Thymus (tissue), 11 donors: Measurements from ENCODE around the gene RBM5. TPM values are rescaled to one million over a fixed set of nuclear protein-coding genes. Genes with fewer than 3 reads are reported as not detected.

Source experiments
- DNase-seq, 9 donors: peaks; one replicate each; pipeline ENCODE4 v3.0.0-alpha.2; 2013; ENCODE audit warnings: low spot score in 9 of 9, low read depth in 6 of 9, missing footprints in 1 of 9
- H3K27ac ChIP-seq, 2 donors: one replicate each; pipeline ENCODE4 v1.5.1; 2013; ENCODE audit warnings: control low read depth in 1 of 2, low read depth in 1 of 2, low read length in 1 of 2, mild to moderate bottlenecking in 1 of 2, moderate library complexity in 1 of 2
- H3K27me3 ChIP-seq, 2 donors: one replicate each; pipeline ENCODE4 v1.5.1; 2013; ENCODE audit warnings: low read length in 1 of 2; ENCODE audit not compliant: control insufficient read depth in 2 of 2, insufficient read depth in 1 of 2
- H3K36me3 ChIP-seq, 2 donors: one replicate each; pipeline ENCODE4 v1.5.1; 2013; ENCODE audit warnings: low read length in 1 of 2, mild to moderate bottlenecking in 1 of 2, moderate library complexity in 1 of 2; ENCODE audit not compliant: control insufficient read depth in 2 of 2, insufficient read depth in 2 of 2
- H3K4me1 ChIP-seq, 2 donors: one replicate each; pipeline ENCODE4 v1.5.1; 2013; ENCODE audit warnings: low read length in 2 of 2; ENCODE audit not compliant: control insufficient read depth in 2 of 2, insufficient read depth in 2 of 2
- H3K4me3 ChIP-seq, 2 donors: one replicate each; pipeline ENCODE4 v1.5.1; 2013; ENCODE audit warnings: low read length in 2 of 2, control low read depth in 1 of 2, mild to moderate bottlenecking in 1 of 2
- H3K9me3 ChIP-seq, 2 donors: one replicate each; pipeline ENCODE4 v1.5.1; 2013; ENCODE audit warnings: low read length in 1 of 2, mild to moderate bottlenecking in 1 of 2; ENCODE audit not compliant: control insufficient read depth in 2 of 2, insufficient read depth in 1 of 2
- WGBS: extraction: QIAGEN DNeasy Blood & Tissue Kit; methylation state at CpG from one replicate; pipeline ENCODE4 v1.1.7; 2013; 5-methylcytosine and 5-hydroxymethylcytosine counted together
- polyA plus RNA-seq: library from polyadenylated mRNA; stranded (reverse); fragments of 200-250 nt; gene quantifications from one replicate; pipeline ENCODE4 v1.2.3, GENCODE V29; 2013
- total RNA-seq: library from RNA; stranded (reverse); fragments of 120-200 nt; gene quantifications from one replicate; pipeline ENCODE4 v1.2.4, GENCODE V29; 2013
- donor health status: healthy.

RBM5 gene
- total and polyA plus RNA-seq, 2 donors: 142 to 219 TPM

- 87% methylated on average over 3 of the region's 3 CpGs for WGBS
- Histone ChIP-seq H3K27ac (no peak overlapping the region), H3K4me1 (peaks cover 0 to 19% of the 10 kb centered on the region in 2 donors), H3K9me3 (no peaks in the 10 kb centered on the region), H3K27me3 (peaks cover 0 to 5% of the 10 kb centered on the region in 2 donors), H3K36me3 (no peaks in the 10 kb centered on the region), H3K4me3 (no peak overlapping the region)
- no peak for DNase-seq
These were observed 57.7 kb downstream of the RBM5 start for GRCh38 chr3:50146316-50146901.

DNA sequence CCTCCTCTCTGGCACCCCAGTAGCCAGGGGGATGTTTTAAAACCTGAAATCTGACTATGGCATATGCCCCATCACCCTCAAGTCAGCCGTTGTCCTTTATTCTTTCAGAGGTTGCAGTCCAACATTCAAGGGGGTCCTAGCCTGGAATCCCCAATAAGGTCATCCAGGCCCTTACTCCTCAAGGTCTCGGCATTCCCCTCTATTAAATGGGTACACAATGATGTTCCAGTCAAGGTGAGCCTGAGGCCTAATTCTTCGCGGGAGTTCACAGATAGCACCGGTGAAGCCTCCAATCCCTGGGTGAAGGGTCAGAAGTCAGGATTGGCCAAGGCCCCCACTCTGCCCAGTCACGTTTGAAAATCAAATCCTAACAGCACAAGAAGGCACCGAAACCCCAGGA is 58.3 kb downstream of the RBM5 start:
- Histone ChIP-seq H3K9me3 (no peaks in the 10 kb centered on the region), H3K27me3 (peaks cover 0 to 5% of the 10 kb centered on the region in 2 donors), H3K27ac (no peak overlapping the region), H3K4me1 (peaks cover 0 to 23% of the 10 kb centered on the region in 2 donors), H3K36me3 (no peaks in the 10 kb centered on the region), H3K4me3 (no peak overlapping the region)
- WGBS: 94% methylated on average over 7 of the region's 7 CpGs
- DNase-seq: no peak

GRCh38 chr3:50147447-50147846 is 58.7 kb downstream of the RBM5 start:
- Histone ChIP-seq H3K9me3 (no peaks in the 10 kb centered on the region), H3K4me1 (peaks cover 0 to 26% of the 10 kb centered on the region in 2 donors), H3K27me3 (peaks cover 0 to 7% of the 10 kb centered on the region in 2 donors), H3K36me3 (no peaks in the 10 kb centered on the region), H3K4me3 (no peak overlapping the region), H3K27ac (no peak overlapping the region)
- 94% methylated on average over 2 of the region's 2 CpGs for WGBS
- no peak for DNase-seq

DNA sequence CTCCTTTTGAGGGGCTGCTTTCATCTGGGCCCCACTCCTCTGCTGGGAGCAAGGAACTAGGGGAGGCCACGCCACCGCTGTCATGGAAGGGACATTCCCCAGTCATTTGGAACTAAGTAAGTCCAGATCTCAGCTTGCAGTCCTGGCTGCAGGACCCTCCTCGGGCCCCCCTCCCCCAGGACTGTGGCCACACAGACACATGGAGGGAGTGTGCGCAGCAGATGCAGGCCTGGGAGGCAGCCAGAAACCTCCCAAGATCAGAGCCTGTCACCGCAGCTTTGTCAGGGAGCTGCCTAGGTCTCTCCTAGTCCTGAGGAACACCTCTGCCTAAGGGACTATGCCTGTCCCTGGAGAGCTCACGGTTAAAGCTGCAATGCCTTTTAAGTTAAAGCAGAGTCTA is 59.1 kb downstream of the RBM5 start:
- H3K4me1 ChIP-seq: peaks cover 0 to 26% of the 10 kb centered on the region in 2 donors
- H3K36me3 ChIP-seq: no peaks in the 10 kb centered on the region
- no peak for DNase-seq
- no peak overlapping the region for H3K4me3 ChIP-seq
- H3K9me3 ChIP-seq: no peaks in the 10 kb centered on the region
- WGBS: 77% methylated on average over 6 of the region's 6 CpGs
- no peak overlapping the region for H3K27ac ChIP-seq
- peaks cover 0 to 7% of the 10 kb centered on the region in 2 donors for H3K27me3 ChIP-seq

GRCh38 chr3:50150404-50150750 is 61.7 kb downstream of the RBM5 start:
- Histone ChIP-seq H3K27me3 (peaks cover 10 to 26% of the 10 kb centered on the region in 2 donors), H3K36me3 (no peaks in the 10 kb centered on the region), H3K4me1 (peaks cover 4 to 33% of the 10 kb centered on the region in 2 donors), H3K4me3 (no peak overlapping the region), H3K9me3 (no peaks in the 10 kb centered on the region), H3K27ac (peak overlapping the region in 1 of 2 donors; percentile 51)
- WGBS: 98% methylated on average over 1 of the region's 1 CpG
- no peak for DNase-seq

- no peaks in the 10 kb centered on the region for H3K36me3 ChIP-seq
- no peak overlapping the region for H3K4me3 ChIP-seq
- H3K27ac ChIP-seq: peak overlapping the region; percentile 37 to 38
- H3K4me1 ChIP-seq: peaks cover 6 to 40% of the 10 kb centered on the region in 2 donors
- WGBS: 95% methylated on average over 18 of the region's 18 CpGs
- H3K9me3 ChIP-seq: no peaks in the 10 kb centered on the region
- peak in 1 of 9 donors; percentile 23 for DNase-seq
- H3K27me3 ChIP-seq: peaks cover 17 to 33% of the 10 kb centered on the region in 2 donors
These were observed 62.4 kb downstream of the RBM5 start for GRCh38 chr3:50150863-50151686.

- H3K4me3 ChIP-seq: no peak overlapping the region
- no peak for DNase-seq
- peaks cover 23 to 38% of the 10 kb centered on the region in 2 donors for H3K27me3 ChIP-seq
- 75% methylated on average over 5 of the region's 5 CpGs for WGBS
- no peaks in the 10 kb centered on the region for H3K36me3 ChIP-seq
- H3K4me1 ChIP-seq: peaks cover 6 to 43% of the 10 kb centered on the region in 2 donors
- no peaks in the 10 kb centered on the region for H3K9me3 ChIP-seq
- peak overlapping the region; percentile 37 to 38 for H3K27ac ChIP-seq
These were observed 63.0 kb downstream of the RBM5 start for GRCh38 chr3:50151728-50152127.

GRCh38 chr3:50153782-50154475 is 65.2 kb downstream of the RBM5 start:
- no peak for DNase-seq
- WGBS: 51% methylated on average over 9 of the region's 9 CpGs
- H3K4me3 ChIP-seq: no peak overlapping the region
- no peaks in the 10 kb centered on the region for H3K36me3 ChIP-seq
- peaks cover 11 to 58% of the 10 kb centered on the region in 2 donors for H3K4me1 ChIP-seq
- no peaks in the 10 kb centered on the region for H3K9me3 ChIP-seq
- peaks cover 25 to 54% of the 10 kb centered on the region in 2 donors for H3K27me3 ChIP-seq
- H3K27ac ChIP-seq: no peak overlapping the region

GRCh38 chr3:50154476-50154839 is 65.7 kb downstream of the RBM5 start:
- Histone ChIP-seq H3K27ac (no peak overlapping the region), H3K4me3 (peak overlapping the region in 1 of 2 donors; percentile 64), H3K36me3 (no peaks in the 10 kb centered on the region), H3K4me1 (peaks cover 11 to 63% of the 10 kb centered on the region in 2 donors), H3K9me3 (no peaks in the 10 kb centered on the region), H3K27me3 (peaks cover 25 to 55% of the 10 kb centered on the region in 2 donors)
- no peak for DNase-seq
- 3% methylated on average over 34 of the region's 34 CpGs for WGBS
